ENCODE measurements around the gene C10orf95. TPM values are rescaled to one million over a fixed set of nuclear protein-coding genes. Genes with fewer than 3 reads are reported as not detected.

The C10orf95 gene
- total and polyA plus RNA-seq, 2 experiments from 2014 or later, result 0.69 to 1.1 TPM

- TF ChIP-seq, protein P1, sequence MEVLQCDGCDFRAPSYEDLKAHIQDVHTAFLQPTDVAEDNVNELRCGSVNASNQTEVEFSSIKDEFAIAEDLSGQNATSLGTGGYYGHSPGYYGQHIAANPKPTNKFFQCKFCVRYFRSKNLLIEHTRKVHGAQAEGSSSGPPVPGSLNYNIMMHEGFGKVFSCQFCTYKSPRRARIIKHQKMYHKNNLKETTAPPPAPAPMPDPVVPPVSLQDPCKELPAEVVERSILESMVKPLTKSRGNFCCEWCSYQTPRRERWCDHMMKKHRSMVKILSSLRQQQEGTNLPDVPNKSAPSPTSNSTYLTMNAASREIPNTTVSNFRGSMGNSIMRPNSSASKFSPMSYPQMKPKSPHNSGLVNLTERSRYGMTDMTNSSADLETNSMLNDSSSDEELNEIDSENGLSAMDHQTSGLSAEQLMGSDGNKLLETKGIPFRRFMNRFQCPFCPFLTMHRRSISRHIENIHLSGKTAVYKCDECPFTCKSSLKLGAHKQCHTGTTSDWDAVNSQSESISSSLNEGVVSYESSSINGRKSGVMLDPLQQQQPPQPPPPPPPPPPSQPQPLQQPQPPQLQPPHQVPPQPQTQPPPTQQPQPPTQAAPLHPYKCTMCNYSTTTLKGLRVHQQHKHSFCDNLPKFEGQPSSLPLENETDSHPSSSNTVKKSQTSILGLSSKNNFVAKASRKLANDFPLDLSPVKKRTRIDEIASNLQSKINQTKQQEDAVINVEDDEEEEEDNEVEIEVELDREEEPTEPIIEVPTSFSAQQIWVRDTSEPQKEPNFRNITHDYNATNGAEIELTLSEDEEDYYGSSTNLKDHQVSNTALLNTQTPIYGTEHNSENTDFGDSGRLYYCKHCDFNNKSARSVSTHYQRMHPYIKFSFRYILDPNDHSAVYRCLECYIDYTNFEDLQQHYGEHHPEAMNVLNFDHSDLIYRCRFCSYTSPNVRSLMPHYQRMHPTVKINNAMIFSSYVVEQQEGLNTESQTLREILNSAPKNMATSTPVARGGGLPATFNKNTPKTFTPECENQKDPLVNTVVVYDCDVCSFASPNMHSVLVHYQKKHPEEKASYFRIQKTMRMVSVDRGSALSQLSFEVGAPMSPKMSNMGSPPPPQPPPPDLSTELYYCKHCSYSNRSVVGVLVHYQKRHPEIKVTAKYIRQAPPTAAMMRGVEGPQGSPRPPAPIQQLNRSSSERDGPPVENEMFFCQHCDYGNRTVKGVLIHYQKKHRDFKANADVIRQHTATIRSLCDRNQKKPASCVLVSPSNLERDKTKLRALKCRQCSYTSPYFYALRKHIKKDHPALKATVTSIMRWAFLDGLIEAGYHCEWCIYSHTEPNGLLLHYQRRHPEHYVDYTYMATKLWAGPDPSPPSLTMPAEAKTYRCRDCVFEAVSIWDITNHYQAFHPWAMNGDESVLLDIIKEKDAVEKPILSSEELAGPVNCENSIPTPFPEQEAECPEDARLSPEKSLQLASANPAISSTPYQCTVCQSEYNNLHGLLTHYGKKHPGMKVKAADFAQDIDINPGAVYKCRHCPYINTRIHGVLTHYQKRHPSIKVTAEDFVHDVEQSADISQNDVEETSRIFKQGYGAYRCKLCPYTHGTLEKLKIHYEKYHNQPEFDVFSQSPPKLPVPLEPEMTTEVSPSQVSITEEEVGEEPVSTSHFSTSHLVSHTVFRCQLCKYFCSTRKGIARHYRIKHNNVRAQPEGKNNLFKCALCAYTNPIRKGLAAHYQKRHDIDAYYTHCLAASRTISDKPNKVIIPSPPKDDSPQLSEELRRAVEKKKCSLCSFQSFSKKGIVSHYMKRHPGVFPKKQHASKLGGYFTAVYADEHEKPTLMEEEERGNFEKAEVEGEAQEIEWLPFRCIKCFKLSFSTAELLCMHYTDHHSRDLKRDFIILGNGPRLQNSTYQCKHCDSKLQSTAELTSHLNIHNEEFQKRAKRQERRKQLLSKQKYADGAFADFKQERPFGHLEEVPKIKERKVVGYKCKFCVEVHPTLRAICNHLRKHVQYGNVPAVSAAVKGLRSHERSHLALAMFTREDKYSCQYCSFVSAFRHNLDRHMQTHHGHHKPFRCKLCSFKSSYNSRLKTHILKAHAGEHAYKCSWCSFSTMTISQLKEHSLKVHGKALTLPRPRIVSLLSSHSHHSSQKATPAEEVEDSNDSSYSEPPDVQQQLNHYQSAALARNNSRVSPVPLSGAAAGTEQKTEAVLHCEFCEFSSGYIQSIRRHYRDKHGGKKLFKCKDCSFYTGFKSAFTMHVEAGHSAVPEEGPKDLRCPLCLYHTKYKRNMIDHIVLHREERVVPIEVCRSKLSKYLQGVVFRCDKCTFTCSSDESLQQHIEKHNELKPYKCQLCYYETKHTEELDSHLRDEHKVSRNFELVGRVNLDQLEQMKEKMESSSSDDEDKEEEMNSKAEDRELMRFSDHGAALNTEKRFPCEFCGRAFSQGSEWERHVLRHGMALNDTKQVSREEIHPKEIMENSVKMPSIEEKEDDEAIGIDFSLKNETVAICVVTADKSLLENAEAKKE (CRISPR knock-in tag; IDR thresholded peaks at IDR 0.05), result no peak
- no peak for TF ChIP-seq EZH2phosphoT487 (IDR thresholded peaks at IDR 0.05; ENCODE audit: unreplicated experiment)
- TF ChIP-seq ZNF331 (CRISPR knock-in tag; IDR thresholded peaks at IDR 0.05; ENCODE audit: low read depth), result no peak
- TF ChIP-seq STAT1 (IDR thresholded peaks at IDR 0.05; ENCODE audit: unreplicated experiment), result no peak
Observed at GRCh38 chr10:102470579-102471546, 19.5 kb upstream of the C10orf95 start (continued).

DNA sequence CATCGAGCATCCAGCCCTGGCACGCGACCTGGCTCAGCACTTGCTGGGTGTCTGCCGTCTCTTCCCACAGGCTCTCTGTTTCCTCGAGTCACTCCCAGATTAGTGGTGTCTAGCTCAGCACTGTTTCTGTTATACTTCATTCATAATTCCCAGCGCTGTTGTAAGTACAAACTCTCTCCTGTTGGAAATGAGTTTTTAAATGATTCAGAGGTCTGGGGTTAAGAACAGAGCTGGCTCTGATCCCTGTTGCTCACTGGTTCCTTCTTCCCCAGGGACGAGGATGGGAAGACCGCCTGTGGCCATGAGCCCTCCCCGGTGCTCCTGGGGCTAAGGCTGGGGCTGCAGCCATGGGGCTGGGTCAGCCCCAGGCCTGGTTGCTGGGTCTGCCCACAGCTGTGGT is 17.3 kb upstream of the C10orf95 start:
- DNase-seq (ENCODE audit: low spot score) (no peak), ATAC-seq (no peak)
- Histone ChIP-seq H3K27me3 (ENCODE audit: insufficient read depth) (no peaks in the 10 kb centered on the region), H3K4me3 (no peak overlapping the region), H2AFZ (no peak overlapping the region), H3K79me2 (replicated peaks; ENCODE audit: insufficient read depth) (peaks cover 13% of the 10 kb centered on the region; the same call in 1 of the 2 replicates), H3K9me2 (ENCODE audit: insufficient read depth) (no peaks in the 10 kb centered on the region), H3F3A (replicated peaks; ENCODE audit: low read depth) (0 out of 2 replicates have a peak, but pooled peaks cover under 1% of the 10 kb centered on the region), H4K20me1 (replicated peaks; ENCODE audit: insufficient read depth) (no peaks in the 10 kb centered on the region; the same call in 1 of the 2 replicates), H3K4me1 (ENCODE audit: insufficient read depth) (peaks cover 3% of the 10 kb centered on the region), H3K27ac (ENCODE audit: low read depth) (no peak overlapping the region), H3K36me3 (ENCODE audit: insufficient read depth) (no peaks in the 10 kb centered on the region), H3K4me2 (no peak overlapping the region)
- Mint-ChIP-seq H3K36me3 (ENCODE audit: low read depth) (peaks cover 9% of the 10 kb centered on the region), H3K27ac (no peak overlapping the region), H3K4me3 (no peak overlapping the region), H3K27me3 (ENCODE audit: insufficient read depth, low read depth, poor library complexity) (no peaks in the 10 kb centered on the region), H3K4me1 (peaks cover 4% of the 10 kb centered on the region; the same call in 2 of the 3 replicates), H3K9me3 (no peaks in the 10 kb centered on the region)
- TF ChIP-seq, protein P2, sequence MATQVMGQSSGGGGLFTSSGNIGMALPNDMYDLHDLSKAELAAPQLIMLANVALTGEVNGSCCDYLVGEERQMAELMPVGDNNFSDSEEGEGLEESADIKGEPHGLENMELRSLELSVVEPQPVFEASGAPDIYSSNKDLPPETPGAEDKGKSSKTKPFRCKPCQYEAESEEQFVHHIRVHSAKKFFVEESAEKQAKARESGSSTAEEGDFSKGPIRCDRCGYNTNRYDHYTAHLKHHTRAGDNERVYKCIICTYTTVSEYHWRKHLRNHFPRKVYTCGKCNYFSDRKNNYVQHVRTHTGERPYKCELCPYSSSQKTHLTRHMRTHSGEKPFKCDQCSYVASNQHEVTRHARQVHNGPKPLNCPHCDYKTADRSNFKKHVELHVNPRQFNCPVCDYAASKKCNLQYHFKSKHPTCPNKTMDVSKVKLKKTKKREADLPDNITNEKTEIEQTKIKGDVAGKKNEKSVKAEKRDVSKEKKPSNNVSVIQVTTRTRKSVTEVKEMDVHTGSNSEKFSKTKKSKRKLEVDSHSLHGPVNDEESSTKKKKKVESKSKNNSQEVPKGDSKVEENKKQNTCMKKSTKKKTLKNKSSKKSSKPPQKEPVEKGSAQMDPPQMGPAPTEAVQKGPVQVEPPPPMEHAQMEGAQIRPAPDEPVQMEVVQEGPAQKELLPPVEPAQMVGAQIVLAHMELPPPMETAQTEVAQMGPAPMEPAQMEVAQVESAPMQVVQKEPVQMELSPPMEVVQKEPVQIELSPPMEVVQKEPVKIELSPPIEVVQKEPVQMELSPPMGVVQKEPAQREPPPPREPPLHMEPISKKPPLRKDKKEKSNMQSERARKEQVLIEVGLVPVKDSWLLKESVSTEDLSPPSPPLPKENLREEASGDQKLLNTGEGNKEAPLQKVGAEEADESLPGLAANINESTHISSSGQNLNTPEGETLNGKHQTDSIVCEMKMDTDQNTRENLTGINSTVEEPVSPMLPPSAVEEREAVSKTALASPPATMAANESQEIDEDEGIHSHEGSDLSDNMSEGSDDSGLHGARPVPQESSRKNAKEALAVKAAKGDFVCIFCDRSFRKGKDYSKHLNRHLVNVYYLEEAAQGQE (IDR thresholded peaks at IDR 0.05; ENCODE audit: unreplicated experiment), result no peak
- TF ChIP-seq CREB1 (CRISPR knock-in tag; IDR thresholded peaks at IDR 0.05; ENCODE audit: low read depth) (no peak), EZH2phosphoT487 (IDR thresholded peaks at IDR 0.05; ENCODE audit: unreplicated experiment) (no peak), STAT1 (IDR thresholded peaks at IDR 0.05; ENCODE audit: unreplicated experiment) (no peak)
- TF ChIP-seq, protein P3, sequence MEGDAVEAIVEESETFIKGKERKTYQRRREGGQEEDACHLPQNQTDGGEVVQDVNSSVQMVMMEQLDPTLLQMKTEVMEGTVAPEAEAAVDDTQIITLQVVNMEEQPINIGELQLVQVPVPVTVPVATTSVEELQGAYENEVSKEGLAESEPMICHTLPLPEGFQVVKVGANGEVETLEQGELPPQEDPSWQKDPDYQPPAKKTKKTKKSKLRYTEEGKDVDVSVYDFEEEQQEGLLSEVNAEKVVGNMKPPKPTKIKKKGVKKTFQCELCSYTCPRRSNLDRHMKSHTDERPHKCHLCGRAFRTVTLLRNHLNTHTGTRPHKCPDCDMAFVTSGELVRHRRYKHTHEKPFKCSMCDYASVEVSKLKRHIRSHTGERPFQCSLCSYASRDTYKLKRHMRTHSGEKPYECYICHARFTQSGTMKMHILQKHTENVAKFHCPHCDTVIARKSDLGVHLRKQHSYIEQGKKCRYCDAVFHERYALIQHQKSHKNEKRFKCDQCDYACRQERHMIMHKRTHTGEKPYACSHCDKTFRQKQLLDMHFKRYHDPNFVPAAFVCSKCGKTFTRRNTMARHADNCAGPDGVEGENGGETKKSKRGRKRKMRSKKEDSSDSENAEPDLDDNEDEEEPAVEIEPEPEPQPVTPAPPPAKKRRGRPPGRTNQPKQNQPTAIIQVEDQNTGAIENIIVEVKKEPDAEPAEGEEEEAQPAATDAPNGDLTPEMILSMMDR (conservative IDR thresholded peaks at IDR 0.05; ENCODE audit: low read depth in 2 of 2), result no peak
